DND-41 (cell line): ENCODE results near the gene CEP164.

Experiments
- CTCF ChIP-seq: IDR thresholded peaks from 2 replicates; pipeline ENCODE4 v1.5.1; 2012; ENCODE audit warnings: borderline replicate concordance, low read length, moderate library complexity, mild to moderate bottlenecking; ENCODE audit not compliant: poor library complexity, severe bottlenecking; ENCODE audit errors: extremely low read depth
- EZH2 ChIP-seq: IDR thresholded peaks from 3 replicates; pipeline ENCODE4 v1.6.1; 2012; ENCODE audit warnings: borderline replicate concordance, low read depth, mild to moderate bottlenecking, moderate library complexity, low read length, inconsistent platforms; ENCODE audit not compliant: severe bottlenecking

DNA sequence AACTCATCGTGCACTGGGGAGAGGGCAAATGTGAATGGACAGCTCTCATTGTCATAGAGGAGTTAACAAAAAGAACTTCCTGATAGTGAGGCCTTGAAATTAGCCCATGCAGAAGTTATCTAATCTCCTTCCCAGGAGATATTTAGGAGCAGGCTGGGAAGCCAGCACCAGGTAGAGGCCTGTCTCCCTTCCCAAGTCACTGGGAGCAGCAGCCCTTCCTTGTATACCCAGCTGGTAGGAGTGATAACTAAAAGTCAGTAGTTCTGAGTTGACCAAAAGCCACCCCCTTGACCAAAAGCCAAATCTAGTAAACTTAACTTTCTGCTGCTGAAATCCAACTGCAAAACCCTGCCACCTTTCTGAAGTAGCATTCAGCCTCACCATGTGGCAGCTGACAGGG is 37.9 kb upstream of the CEP164 start:
- TF ChIP-seq CTCF: no peak
- TF ChIP-seq EZH2: no peak
